ENCODE results near the gene PHKA2.

The PHKA2 gene

DNA sequence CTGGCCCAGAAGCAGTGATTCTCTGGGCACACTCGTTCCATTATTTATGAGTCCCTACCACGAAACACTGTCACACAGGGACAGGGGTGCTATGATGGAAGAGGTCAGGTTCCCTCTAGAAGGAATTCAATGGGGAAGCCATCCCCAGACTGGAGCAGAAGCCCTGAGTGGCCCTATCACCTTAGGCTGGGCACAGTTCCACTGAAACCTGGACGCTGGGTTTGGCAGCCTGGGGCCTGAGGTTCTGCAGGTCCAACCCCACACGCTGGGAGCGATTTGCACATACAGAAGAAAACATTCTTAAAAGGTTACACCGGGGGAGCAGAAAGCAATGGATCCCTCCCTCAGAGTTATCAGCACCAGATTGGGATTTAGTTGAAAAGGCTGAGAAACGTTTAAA lies 63.3 kb downstream of the PHKA2 start:
- TF ChIP-seq, protein P1, sequence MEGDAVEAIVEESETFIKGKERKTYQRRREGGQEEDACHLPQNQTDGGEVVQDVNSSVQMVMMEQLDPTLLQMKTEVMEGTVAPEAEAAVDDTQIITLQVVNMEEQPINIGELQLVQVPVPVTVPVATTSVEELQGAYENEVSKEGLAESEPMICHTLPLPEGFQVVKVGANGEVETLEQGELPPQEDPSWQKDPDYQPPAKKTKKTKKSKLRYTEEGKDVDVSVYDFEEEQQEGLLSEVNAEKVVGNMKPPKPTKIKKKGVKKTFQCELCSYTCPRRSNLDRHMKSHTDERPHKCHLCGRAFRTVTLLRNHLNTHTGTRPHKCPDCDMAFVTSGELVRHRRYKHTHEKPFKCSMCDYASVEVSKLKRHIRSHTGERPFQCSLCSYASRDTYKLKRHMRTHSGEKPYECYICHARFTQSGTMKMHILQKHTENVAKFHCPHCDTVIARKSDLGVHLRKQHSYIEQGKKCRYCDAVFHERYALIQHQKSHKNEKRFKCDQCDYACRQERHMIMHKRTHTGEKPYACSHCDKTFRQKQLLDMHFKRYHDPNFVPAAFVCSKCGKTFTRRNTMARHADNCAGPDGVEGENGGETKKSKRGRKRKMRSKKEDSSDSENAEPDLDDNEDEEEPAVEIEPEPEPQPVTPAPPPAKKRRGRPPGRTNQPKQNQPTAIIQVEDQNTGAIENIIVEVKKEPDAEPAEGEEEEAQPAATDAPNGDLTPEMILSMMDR (IDR thresholded peaks at IDR 0.05; ENCODE audit: insufficient read depth, low read depth, low read length, missing control alignments) = no peak
- no peak for DNase-seq (ENCODE audit: low read depth)
- no peak overlapping the region for H3K4me3 ChIP-seq (ENCODE audit: low read length)

- H3K4me3 ChIP-seq (ENCODE audit: low read length) = no peak overlapping the region
- TF ChIP-seq, protein P1 (IDR thresholded peaks at IDR 0.05; ENCODE audit: insufficient read depth, low read depth, low read length, missing control alignments) = no peak
- no peak for DNase-seq (ENCODE audit: low read depth)
Measured at GRCh38 chrX:18920079-18920478, 63.8 kb downstream of the PHKA2 start.

- H3K4me3 ChIP-seq (ENCODE audit: low read length) = no peak overlapping the region
- DNase-seq (ENCODE audit: low read depth) = no peak
- TF ChIP-seq, protein P1 (IDR thresholded peaks at IDR 0.05; ENCODE audit: insufficient read depth, low read depth, low read length, missing control alignments) = no peak
Measured at GRCh38 chrX:18917831-18918230, 66.1 kb downstream of the PHKA2 start.

- H3K4me3 ChIP-seq (ENCODE audit: low read length) = no peak overlapping the region
- no peak for DNase-seq (ENCODE audit: low read depth)
- TF ChIP-seq, protein P1 (IDR thresholded peaks at IDR 0.05; ENCODE audit: insufficient read depth, low read depth, low read length, missing control alignments) = no peak
Measured at GRCh38 chrX:18906286-18906685, 77.6 kb downstream of the PHKA2 start.

DNA sequence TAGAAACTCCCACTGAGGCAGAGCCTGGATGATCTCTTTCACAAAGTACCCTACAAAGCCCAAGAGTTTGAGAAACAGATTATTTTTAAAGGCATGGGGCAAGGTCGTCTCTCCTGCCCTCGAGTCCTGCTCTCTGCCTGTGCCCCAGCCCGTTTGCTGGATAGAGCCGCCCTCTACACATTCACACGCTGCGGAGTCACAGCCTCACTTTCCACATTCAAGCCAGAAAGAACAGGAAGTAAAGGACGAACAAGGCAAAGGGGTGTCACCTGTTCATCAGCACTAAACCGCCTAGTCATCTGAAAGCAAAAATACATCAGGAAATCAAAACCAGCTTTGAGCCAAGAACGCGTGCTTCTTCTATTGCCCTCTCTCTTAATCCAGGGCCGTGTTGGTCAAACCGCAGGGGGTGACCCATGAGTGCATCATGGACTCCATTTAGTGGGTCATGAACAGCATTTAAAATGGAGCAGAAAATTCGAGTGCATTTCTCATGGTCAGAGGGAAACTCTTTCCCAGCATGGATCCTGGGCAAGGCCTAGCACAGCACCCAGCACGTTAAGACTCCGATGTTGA lies 83.4 kb downstream of the PHKA2 start:
- no peak overlapping the region for H3K4me3 ChIP-seq (ENCODE audit: low read length)
- TF ChIP-seq, protein P1 (IDR thresholded peaks at IDR 0.05; ENCODE audit: insufficient read depth, low read depth, low read length, missing control alignments) = no peak
- DNase-seq (ENCODE audit: low read depth) = peak; percentile 15

GRCh38 chrX:18899796-18900380 lies 84.0 kb downstream of the PHKA2 start:
- TF ChIP-seq, protein P1 (IDR thresholded peaks at IDR 0.05; ENCODE audit: insufficient read depth, low read depth, low read length, missing control alignments) = peak; percentile 48
- no peak for DNase-seq (ENCODE audit: low read depth)
- no peak overlapping the region for H3K4me3 ChIP-seq (ENCODE audit: low read length)

DNA sequence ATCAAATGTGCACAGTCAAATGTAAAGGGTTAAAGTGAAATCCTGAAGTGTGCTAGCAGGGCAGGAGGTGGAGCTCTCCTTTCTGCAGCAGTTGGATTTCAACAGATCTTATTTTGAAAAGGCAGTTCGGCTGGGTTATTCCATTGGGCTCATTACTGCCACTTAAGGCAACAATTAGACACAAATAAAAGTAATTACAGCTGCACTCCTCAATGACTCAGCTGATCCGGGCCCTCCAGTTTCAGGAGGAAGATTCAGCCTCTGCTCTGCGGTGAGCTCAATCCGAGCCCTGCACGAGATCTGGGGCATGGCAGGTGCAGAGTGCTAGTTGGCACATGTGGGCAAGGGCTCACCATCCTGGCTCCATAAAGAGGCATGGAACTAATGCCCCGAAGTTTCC lies 85.4 kb downstream of the PHKA2 start:
- DNase-seq (ENCODE audit: low read depth) = no peak
- TF ChIP-seq, protein P1 (IDR thresholded peaks at IDR 0.05; ENCODE audit: insufficient read depth, low read depth, low read length, missing control alignments) = no peak

More for the DNA sequence above, 85.4 kb downstream of the PHKA2 start:
- no peak overlapping the region for H3K4me3 ChIP-seq (ENCODE audit: low read length)

Measured in epithelial cell of esophagus (primary cell).